Fibroblast of skin of right biceps (primary cell): ENCODE results near the gene CIT.
A peak's percentile ranks its signal among the peaks of the same experiment; 100 is the strongest.
"Not testable (repeated sequence)": the region's sequence is repeated elsewhere in the genome, so short reads cannot be mapped to it uniquely, and the experiment has no call there.

ENCODE experiments used
- DNase-seq: peaks from one replicate; pipeline ENCODE4 v3.0.0-alpha.2; 2013

Gene CIT

GRCh38 chr12:119728444-119728745 is 148.7 kb downstream of the CIT start:
- DNase-seq = peak; percentile 5

- no peak for DNase-seq
Measured at GRCh38 chr12:119727600-119728443, 149.3 kb downstream of the CIT start.

GRCh38 chr12:119725523-119725922 is 151.6 kb downstream of the CIT start:
- no peak for DNase-seq

GRCh38 chr12:119721306-119721705 is 155.8 kb downstream of the CIT start:
- no peak for DNase-seq

GRCh38 chr12:119720349-119720748 is 156.8 kb downstream of the CIT start:
- DNase-seq = no peak

- DNase-seq = no peak
Measured at GRCh38 chr12:119718141-119718540, 159.0 kb downstream of the CIT start.

GRCh38 chr12:119715268-119715620 is 161.9 kb downstream of the CIT start:
- DNase-seq = peak; percentile 38

- DNase-seq = no peak
Measured at GRCh38 chr12:119714614-119715267, 162.4 kb downstream of the CIT start.

GRCh38 chr12:119713551-119714031 is 163.5 kb downstream of the CIT start:
- no peak for DNase-seq

GRCh38 chr12:119712721-119713120 is 164.4 kb downstream of the CIT start:
- DNase-seq = no peak

GRCh38 chr12:119711693-119712092 is 165.4 kb downstream of the CIT start:
- DNase-seq = no peak

- no peak for DNase-seq
Measured at GRCh38 chr12:119710965-119711551, 166.1 kb downstream of the CIT start.

- no peak for DNase-seq
Measured at GRCh38 chr12:119710374-119710964, 166.7 kb downstream of the CIT start.

- not testable (repeated sequence) for DNase-seq
Measured at GRCh38 chr12:119706427-119706826, 170.7 kb downstream of the CIT start.

GRCh38 chr12:119705182-119705581 is 171.9 kb downstream of the CIT start:
- no peak for DNase-seq

GRCh38 chr12:119704065-119704747 is 172.9 kb downstream of the CIT start:
- DNase-seq = peak; percentile 36

- DNase-seq = no peak
Measured at GRCh38 chr12:119700078-119700477, 177.0 kb downstream of the CIT start.

- no peak for DNase-seq
Measured at GRCh38 chr12:119699199-119699760, 177.8 kb downstream of the CIT start.

GRCh38 chr12:119696943-119697342 is 180.2 kb downstream of the CIT start:
- DNase-seq = no peak

GRCh38 chr12:119695034-119695433 is 182.1 kb downstream of the CIT start:
- DNase-seq = no peak

GRCh38 chr12:119694111-119694510 is 183.0 kb downstream of the CIT start:
- no peak for DNase-seq

- DNase-seq = no peak
Measured at GRCh38 chr12:119693511-119693910, 183.6 kb downstream of the CIT start.

GRCh38 chr12:119692997-119693396 is 184.1 kb downstream of the CIT start:
- DNase-seq = peak; percentile 69
